Esophagus mucosa (tissue), 1 donor: ENCODE measurements around the gene MAPK8IP2. TPM values are rescaled to one million over a fixed set of nuclear protein-coding genes. Genes with fewer than 3 reads are reported as not detected.
A peak's percentile ranks its signal among the peaks of the same experiment; 100 is the strongest.
"Not testable (repeated sequence)": the region's sequence is repeated elsewhere in the genome, so short reads cannot be mapped to it uniquely, and the experiment has no call there.

Experiments
- ATAC-seq: fragments of 200-7000 bp; cut with Tn5 transposase; one replicate; pipeline ENCODE4 v1.9.1; 2020
- total RNA-seq: library from RNA; stranded (reverse); gene quantifications from one replicate; pipeline ENCODE4 v1.2.4, GENCODE V29; 2023
- donor health status: DM: yes; HTN: yes; CAD: no.

MAPK8IP2 gene
- total RNA-seq, 1 donor from 2014 or later: 2.3 TPM

- peak; percentile 89 for ATAC-seq
These were observed 12.8 kb downstream of the MAPK8IP2 start for GRCh38 chr22:50613291-50613981.

DNA sequence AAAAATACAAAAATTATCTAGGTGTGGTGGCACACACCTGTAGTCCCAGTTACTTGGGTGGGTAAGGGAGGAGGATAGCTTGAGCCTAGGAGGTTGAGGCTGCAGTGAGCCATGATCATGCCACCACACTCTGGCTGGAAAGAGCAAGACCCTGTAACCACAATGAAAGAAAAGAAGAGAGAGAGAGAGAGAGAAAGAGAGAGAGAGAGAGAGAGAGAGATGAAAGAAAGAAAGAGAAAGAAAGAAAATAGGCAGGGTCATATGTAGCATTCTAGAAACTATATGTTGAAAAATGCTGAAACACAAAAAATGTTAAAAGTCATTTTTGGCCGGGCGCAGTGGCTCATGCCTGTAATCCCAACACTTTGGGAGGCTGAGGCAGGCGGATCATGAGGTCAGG, 13.7 kb downstream of the MAPK8IP2 start:
- not testable (repeated sequence) for ATAC-seq

DNA sequence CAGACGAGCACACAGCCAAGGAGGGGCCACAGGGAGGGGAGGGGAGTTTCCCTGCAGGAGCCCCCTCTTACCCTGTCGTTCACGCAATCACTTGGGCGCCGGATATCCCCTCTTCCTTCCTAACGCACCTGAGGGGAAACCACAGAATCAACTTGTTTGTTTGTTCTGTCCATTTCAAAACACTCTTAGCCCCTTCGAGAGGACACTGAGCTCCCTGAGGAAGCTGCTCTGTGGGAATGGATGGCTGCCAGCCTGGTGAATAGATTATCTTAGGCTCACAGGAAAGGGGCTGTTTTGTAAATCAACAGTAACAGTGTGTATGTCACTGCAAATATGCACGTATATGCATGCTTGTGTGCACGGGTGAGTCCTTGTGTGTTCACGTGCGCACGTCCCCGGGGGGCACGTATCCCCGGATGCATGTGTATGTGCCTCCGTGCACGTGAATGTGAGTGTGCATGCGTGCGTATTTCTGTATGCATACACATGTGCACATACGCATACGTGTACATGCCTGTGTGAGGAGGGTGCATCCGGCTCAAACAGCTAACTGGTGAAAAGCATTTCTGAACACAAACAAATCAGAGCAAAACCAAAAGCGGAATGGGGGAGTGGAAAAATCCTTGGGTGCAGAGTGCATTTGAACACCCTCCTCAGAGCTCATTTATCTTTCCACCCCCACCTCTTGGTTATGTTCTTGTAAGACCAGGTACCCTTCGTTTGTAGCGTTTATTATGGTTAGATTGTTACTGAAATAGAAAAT, 20.2 kb downstream of the MAPK8IP2 start:
- ATAC-seq: peak; percentile 60

- peak; percentile 46 for ATAC-seq
These were observed 20.8 kb downstream of the MAPK8IP2 start for GRCh38 chr22:50621356-50621880.

DNA sequence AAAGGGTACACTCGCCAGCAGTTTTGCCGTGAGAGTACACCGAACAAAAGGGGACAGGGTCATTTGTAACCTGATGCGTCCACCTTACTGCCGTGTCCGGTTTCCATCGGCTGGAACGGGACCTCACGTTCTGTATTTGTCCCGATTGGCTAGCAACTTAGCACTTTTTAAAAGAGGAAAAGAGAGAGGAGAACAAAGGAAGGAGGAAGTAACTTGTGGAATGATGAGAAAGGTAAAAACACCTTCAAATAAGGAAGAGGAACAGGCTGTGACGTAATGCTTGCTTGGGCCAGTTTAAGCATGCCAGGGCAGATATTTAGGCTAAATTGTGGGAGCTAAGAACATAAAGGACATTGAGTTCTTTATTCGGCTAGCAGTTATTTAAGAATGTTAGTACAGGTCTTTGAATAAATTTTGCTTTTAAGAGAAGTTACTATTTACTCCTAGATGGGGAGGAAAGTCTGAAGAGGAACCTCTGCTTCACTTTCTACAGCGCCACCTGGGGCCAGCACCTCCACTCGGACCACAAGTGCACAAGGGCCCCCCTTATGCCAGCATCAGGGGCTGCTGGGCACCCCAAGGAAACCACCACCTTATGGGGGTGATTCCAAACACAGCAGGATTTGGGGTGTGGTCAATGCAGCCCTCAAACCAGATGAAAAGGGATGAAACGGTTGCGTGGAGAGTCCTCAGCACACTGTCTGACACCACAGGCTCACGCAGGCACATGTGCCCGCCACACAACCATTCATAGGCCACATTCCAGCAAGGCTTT, 21.5 kb downstream of the MAPK8IP2 start:
- peak; percentile 6 for ATAC-seq

DNA sequence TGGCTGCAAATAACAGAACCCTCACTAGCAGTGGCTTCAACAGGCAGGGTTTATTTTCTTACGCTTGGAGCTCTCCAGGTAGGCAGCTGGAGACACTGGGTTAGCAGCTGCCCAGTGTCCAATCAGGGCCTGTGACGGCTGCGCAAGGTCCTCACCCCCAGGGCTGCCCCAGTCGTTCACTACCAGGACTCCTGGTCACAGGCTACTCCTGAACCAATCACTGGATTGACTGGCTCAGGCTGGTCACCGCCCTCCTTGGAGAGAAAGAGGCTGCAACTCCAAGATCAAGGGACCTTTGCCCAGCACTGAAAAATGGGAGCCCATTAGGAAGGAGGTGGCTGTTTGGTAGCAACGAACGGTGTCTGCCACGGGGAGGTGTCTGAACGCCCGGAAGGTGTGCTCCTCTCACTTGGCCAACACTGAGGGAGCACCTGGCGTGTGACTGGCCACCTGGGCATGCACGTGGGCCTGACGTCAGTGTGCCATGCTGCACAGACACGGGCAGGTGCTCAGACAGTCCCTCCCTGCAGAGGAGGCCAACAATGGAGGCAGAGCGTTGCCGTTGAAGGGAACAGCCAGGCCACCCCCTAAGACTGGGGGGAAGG, 22.2 kb downstream of the MAPK8IP2 start:
- ATAC-seq: peak; percentile 78

DNA sequence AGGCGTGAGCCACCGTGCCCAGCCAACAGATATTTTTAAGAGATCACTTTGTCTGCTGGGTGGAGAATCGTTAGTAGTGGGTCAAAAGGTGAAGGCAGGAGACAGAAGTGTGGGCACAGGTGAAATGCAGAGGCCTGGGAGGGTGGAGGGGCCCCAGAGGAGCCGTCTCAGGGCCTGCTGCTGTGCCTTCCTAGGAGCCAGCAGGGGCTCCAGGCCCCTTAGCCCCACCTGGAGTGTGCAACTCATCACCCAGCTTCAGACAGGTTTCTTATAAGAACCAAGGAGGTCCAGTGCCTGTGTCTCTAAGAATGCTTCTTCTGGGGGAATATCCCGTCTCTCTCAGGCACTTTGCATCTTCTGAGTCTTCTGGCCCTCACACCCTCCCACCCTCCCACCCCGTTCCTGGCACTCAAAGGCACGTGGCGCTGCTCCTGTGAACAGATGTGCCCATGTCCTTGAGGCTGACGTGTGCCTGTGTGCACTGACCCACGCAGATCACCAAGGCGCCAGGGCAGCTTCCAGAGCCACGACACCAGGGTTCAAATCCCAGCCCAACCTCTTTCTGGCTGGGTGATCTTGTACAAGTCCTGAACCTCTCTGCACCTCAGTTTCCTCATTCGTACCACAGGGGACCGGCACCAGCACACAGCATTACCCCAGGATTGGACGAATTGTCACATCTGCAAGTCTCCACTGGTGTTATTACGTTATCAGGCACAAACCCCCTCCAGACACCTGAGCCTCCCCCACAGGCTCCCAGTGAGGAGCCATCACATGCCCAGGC, 23.9 kb downstream of the MAPK8IP2 start:
- no peak for ATAC-seq

DNA sequence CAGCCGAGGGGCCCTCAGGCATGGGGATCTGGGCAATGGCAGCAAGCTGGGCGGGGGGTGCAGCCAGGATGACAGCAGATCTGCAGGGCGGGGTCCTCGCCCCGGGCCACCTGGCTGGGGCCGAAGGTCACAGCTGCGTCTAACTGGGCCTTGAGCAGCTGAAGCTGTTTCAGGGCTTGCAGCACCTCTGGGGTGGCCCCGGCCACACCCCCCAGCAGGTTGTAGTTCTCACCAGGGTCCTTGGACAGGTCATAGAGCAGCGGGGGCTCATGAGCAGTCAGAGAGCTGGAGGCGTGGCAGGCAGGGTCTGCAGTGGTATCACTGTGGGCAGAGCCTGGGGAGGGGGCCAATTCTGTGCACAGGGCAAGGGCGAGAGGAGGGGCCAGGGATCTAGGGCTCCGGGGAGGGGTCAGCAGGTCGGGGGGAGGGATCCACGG, 24.6 kb downstream of the MAPK8IP2 start:
- ATAC-seq: no peak

DNA sequence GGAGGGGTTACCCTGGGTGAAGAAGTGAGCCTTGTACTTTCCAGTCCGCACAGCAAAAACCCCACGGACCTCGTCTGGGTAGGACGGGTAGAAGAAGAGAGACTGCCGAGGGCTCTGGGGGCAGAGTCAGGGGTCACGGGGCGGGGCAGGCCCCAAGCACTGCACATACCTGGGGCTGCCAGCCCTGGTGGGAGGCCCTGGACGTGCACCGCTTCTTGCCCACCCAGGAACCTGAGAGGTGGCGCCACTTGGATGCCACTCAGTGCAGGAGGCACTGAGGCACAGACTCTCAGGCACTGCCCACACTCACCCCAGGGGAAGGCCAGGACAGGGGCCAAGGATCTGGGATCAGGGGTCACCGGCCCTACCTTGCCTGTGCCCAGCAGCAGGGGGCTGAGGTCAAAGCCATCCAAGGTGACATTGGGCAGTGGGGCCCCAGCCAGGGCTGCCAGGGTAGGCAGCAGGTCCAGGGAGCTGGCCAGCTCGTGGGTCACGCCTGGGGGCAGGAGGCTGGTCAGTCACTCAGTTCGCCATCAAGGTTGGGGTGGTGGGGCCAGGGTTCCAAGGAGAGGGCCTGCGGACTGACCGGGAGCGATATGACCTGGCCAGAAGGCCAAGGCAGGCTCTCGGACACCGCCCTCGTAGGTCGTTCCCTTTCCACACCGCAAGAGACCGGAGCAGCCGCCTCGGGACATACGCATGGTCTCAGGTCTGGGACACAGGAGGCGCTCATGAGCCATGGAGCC, 25.1 kb downstream of the MAPK8IP2 start:
- ATAC-seq: no peak

DNA sequence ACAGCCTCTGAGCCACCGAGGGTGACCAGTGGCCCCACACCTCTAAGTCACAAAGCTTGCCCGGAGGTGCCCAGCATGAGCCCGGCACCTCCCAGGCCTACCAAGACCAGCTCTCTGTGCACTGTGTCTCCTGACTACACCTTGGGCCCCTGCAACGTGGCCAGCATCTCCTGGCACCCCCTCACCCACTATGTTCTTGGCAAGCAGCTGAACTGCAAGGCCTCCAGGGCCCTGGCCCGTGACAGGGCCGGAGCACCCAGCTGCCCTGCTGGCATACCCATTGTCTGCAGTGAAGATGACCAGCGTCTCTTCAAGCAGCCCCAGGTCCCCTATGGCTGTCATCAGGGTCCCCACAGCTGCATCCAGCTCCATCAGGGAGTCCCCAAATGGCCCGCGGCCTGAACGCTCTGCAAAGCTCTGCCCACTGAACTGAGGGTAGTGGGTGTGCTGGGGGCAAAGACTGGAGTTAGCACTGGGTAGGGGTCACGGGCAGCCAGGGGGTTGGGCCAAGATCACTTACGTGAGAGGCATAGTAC, 25.8 kb downstream of the MAPK8IP2 start:
- no peak for ATAC-seq

DNA sequence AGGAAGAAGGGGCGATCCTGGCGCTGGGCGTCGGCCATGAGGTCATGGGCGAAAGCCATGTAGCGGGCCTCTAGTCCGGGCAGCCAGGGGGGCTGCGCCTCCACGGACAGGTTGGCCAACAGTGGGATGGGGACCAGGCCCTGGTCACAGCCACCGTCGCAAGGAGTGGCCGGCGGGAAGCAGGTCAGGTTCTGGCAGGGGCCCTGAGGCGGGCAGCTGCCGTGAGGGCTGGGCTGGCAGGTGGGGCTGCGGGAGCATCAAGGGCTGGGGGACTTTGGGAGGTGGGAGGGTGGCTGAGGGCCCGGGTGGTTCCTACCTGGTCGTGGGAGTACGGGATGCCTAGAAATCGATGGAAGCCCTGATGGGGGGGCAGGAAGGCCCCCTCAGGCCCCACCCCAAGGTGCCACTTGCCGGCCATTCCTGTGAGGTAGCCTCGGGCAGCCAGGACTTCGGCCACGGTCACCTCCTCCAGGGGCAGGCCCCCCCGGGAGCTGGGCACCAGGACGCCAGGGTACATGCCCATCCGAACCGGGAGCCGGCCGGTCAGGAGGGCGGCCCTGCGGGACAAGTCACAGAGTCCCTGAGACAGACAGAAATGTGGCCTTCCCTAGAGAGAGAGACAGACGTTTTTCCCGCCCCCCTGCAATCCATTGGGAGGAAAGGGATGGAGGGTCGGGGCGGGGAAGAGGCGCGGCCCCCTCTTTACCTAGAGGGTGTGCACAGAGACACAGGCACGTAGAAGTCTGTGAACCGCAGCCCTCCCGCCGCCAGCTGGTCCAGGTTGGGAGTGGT, 26.5 kb downstream of the MAPK8IP2 start:
- no peak for ATAC-seq

GRCh38 chr22:50627642-50628542, 27.3 kb downstream of the MAPK8IP2 start, which contains the start of gene ARSA:
ARSA (minus strand) TSS chr22:50628152; CDS start chr22:50627779, 373 bp downstream.
- ATAC-seq: peak; percentile 85

DNA sequence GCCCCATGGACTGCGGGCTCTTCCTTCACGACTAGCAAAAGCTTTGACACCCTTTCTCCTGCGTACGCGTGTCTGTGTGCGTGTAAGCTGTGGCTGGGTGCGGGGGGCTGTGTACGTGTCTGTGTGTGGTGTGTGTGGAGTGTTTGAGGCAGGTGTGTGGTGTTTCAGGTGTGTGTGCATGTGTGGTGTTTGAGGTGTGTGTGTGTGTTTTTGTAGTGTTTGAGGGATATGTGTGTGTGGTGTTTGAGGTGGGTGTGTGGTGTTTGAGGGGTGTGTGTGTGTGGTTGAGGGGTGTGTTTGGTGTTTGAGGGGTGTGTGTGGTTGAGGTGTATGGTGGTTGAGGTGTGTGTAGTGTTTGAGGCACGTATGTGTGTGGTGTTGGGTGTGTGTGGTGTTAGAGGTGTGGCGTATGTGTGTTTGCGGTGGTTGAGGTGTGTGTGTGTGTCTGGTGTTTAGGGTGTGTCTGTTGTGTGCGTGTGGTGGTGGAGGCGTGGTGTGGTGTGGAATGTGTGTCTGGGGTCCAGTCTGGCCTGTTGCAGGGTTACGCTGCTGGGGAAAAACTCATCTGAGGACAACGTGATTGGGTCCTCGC, 28.0 kb downstream of the MAPK8IP2 start:
- peak; percentile 35 for ATAC-seq

- ATAC-seq: no peak
These were observed 29.8 kb downstream of the MAPK8IP2 start for GRCh38 chr22:50630376-50630775.

GRCh38 chr22:50633086-50633485, 32.5 kb downstream of the MAPK8IP2 start:
- peak; percentile 46 for ATAC-seq

DNA sequence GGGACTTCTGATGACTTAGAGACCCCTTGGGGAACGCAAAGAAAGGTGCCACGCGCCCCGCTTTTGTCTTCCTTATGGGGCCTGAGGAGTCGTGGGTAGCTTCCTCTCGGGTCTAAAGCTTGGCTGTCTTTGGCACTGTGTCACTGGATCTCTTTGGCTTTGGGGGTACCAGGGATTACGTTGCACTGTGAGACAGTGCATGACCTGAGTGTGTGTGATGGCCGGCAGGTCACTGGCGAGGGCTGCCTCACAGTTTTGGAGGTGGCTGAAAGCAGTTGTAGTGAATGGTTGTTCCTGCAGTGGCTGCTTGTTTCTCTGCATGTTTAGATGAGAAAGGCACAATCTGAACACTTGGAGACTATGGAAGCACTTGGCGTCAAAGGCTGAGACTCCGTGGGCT, 33.2 kb downstream of the MAPK8IP2 start:
- ATAC-seq: no peak

- ATAC-seq: peak; percentile 21
These were observed 35.0 kb downstream of the MAPK8IP2 start for GRCh38 chr22:50635591-50635990.

DNA sequence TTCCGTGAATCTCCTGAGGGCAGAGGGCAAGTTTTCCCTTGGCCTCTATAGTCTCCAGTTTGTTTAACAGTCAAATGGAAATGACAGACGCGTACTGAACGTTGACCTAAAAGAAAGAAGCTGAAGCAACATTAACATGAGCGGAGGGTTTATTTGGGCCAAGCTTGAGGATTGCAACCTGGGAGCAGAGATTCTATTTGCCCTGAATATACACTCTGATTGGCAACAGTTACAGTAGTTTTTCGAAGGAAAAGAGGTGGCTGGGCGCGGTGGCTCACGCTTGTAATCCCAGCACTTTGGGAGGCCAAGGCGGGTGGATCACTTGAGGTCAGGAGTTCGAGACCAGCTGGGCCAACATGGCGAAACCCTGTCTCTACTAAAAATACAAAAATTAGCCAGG, 39.7 kb downstream of the MAPK8IP2 start:
- ATAC-seq: not testable (repeated sequence)
